Esophagus squamous epithelium (tissue), 5 donors: Measurements from ENCODE around the gene CEMIP. TPM values are rescaled to one million over a fixed set of nuclear protein-coding genes. Genes with fewer than 3 reads are reported as not detected.

Experiments used
- DNase-seq: peaks from one replicate; lab custom pipeline; 2025; lab: John Stamatoyannopoulos, UW
- H3K27ac ChIP-seq, 4 donors: fragments of 200-600 bp; sonication (generic); one replicate each; pipeline ENCODE4 v1.5.1; 2016 to 2019; ENCODE audit warnings: mild to moderate bottlenecking in 1 of 4
- H3K27me3 ChIP-seq, 4 donors: fragments of 200-600 bp; sonication (generic); 1 replicate in 3 of 4; 2 replicates in 1 of 4; pipeline versions ENCODE4 v1.5.1 to v1.6.0; 2017 to 2021; ENCODE audit warnings: antibody characterized with exemption in 1 of 4
- H3K36me3 ChIP-seq, 3 donors: fragments of 200-600 bp; sonication (generic); one replicate each; pipeline ENCODE4 v1.5.1; 2016 to 2019
- H3K4me1 ChIP-seq, 3 donors: fragments of 200-600 bp; sonication (generic); one replicate each; pipeline ENCODE4 v1.5.1; 2017 to 2019
- H3K4me3 ChIP-seq, 4 donors: fragments of 200-600 bp; sonication (generic); 1 replicate in 3 of 4; 2 replicates in 1 of 4; pipeline ENCODE4 v1.5.1; 2016 to 2019; ENCODE audit warnings: mild to moderate bottlenecking in 2 of 4, moderate library complexity in 1 of 4
- H3K9me3 ChIP-seq, 3 donors: fragments of 200-600 bp; sonication (generic); one replicate each; pipeline ENCODE4 v1.5.1; 2016 to 2019
- POLR2A ChIP-seq, 4 donors: fragments of 450-650 bp; IDR thresholded peaks; one replicate each; pipeline ENCODE4 v1.6.1; 2017; ENCODE audit warnings: antibody characterized with exemption in 4 of 4, mild to moderate bottlenecking in 4 of 4, moderate library complexity in 3 of 4
- WGBS, 2 donors: methylation state at CpG; one replicate each; pipeline ENCODE4 v1.1.5; 2018; 5-methylcytosine and 5-hydroxymethylcytosine counted together
- intact Hi-C: fragments of 100-400 bp; cut with DNase I; formaldehyde crosslinking; loops from one replicate; pipeline ENCODE4 v1.15.0; 2022
- total RNA-seq, 4 donors: library from RNA; depleted of rRNA; stranded (reverse); fragments of >200 nt; gene quantifications; one replicate each; pipeline ENCODE4 v1.1.0, GENCODE V29; 2016
- TF ChIP-seq, protein P1 (sequence below), 6 experiments: fragments of 450-650 bp in 4 of 6; fragments of 200-600 bp in 2 of 6; sonication (generic) in 2 of 6; IDR thresholded peaks; one replicate each; pipeline ENCODE4 v1.5.1; 2016 to 2019; ENCODE audit warnings: antibody characterized with exemption in 6 of 6, mild to moderate bottlenecking in 4 of 6, moderate library complexity in 4 of 6
- donor health status: DM: yes; HTN: yes; CAD: no.

Gene CEMIP
- total RNA-seq, 4 donors from 2014 or later: 2.8 to 13.5 (median 7.6) TPM

DNA sequence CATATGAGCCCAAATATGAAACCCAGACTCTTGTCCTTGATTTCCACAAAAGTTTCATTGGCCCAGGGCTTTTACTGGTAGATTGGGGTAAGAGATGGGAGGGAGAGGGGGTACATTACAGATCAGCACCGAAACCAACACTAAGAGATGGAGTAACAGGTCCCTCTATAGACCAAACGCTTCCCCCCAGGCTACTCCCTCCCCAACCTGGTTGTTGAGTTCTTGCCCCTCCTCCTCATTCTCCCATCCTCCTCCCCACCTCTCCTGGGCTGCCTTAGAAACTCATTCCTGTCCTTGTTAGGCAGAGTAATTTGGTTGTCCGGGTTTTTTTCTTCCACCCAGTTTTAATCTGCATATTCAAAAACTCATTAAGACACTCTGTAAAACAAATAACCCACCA, 136.3 kb downstream of the CEMIP start:
- no peak for DNase-seq
- 56 to 78% methylated on average over 3 of the region's 3 CpGs for WGBS, 2 donors
- TF ChIP-seq POLR2A (IDR thresholded peaks at IDR 0.05): no peak
- TF ChIP-seq, protein P1, sequence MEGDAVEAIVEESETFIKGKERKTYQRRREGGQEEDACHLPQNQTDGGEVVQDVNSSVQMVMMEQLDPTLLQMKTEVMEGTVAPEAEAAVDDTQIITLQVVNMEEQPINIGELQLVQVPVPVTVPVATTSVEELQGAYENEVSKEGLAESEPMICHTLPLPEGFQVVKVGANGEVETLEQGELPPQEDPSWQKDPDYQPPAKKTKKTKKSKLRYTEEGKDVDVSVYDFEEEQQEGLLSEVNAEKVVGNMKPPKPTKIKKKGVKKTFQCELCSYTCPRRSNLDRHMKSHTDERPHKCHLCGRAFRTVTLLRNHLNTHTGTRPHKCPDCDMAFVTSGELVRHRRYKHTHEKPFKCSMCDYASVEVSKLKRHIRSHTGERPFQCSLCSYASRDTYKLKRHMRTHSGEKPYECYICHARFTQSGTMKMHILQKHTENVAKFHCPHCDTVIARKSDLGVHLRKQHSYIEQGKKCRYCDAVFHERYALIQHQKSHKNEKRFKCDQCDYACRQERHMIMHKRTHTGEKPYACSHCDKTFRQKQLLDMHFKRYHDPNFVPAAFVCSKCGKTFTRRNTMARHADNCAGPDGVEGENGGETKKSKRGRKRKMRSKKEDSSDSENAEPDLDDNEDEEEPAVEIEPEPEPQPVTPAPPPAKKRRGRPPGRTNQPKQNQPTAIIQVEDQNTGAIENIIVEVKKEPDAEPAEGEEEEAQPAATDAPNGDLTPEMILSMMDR (IDR thresholded peaks at IDR 0.05): no peak

GRCh38 chr15:80916056-80916455, 136.9 kb downstream of the CEMIP start:
- intact Hi-C loops: no loop called here
- no peaks in the 10 kb centered on the region for H3K4me1 ChIP-seq
- no peak for DNase-seq
- TF ChIP-seq, protein P1 (IDR thresholded peaks at IDR 0.05): no peak
- H3K9me3 ChIP-seq: no peaks in the 10 kb centered on the region
- H3K36me3 ChIP-seq: peaks cover 0 to 20% (median 0%) of the 10 kb centered on the region in 3 donors
- 71 to 80% methylated on average over 7 of the region's 7 CpGs for WGBS, 2 donors
- no peak overlapping the region for H3K4me3 ChIP-seq
- H3K27me3 ChIP-seq: no peaks in the 10 kb centered on the region
- no peak overlapping the region for H3K27ac ChIP-seq

More for the DNA sequence above, 136.3 kb downstream of the CEMIP start:
- Histone ChIP-seq H3K4me1 (no peaks in the 10 kb centered on the region), H3K36me3 (peaks cover 0 to 20% (median 0%) of the 10 kb centered on the region in 3 donors), H3K4me3 (no peak overlapping the region), H3K27me3 (no peaks in the 10 kb centered on the region), H3K27ac (no peak overlapping the region), H3K9me3 (no peaks in the 10 kb centered on the region)
- intact Hi-C loops: no loop called here

GRCh38 chr15:80918196-80918783, 139.1 kb downstream of the CEMIP start:
- peaks cover 0 to 34% (median 0%) of the 10 kb centered on the region in 3 donors for H3K36me3 ChIP-seq
- no peak overlapping the region for H3K27ac ChIP-seq
- WGBS, 2 donors: 67 to 74% methylated on average over 4 to 5 of the region's 5 CpGs
- no peaks in the 10 kb centered on the region for H3K9me3 ChIP-seq
- H3K4me1 ChIP-seq: no peaks in the 10 kb centered on the region
- H3K4me3 ChIP-seq: no peak overlapping the region
- no peaks in the 10 kb centered on the region for H3K27me3 ChIP-seq
- TF ChIP-seq POLR2A (IDR thresholded peaks at IDR 0.05): no peak
- TF ChIP-seq, protein P1 (IDR thresholded peaks at IDR 0.05): no peak
- intact Hi-C loops: no loop called here
- DNase-seq: no peak

- 62 to 88% methylated on average over 3 to 5 of the region's 5 CpGs for WGBS, 2 donors
- H3K27me3 ChIP-seq: no peaks in the 10 kb centered on the region
- H3K36me3 ChIP-seq: peaks cover 0 to 54% (median 0%) of the 10 kb centered on the region in 3 donors
- no peaks in the 10 kb centered on the region for H3K9me3 ChIP-seq
- H3K27ac ChIP-seq: no peak overlapping the region
- intact Hi-C loops: no loop called here
- H3K4me3 ChIP-seq: no peak overlapping the region
- no peak for DNase-seq
- no peak for TF ChIP-seq POLR2A (IDR thresholded peaks at IDR 0.05)
- TF ChIP-seq, protein P1 (IDR thresholded peaks at IDR 0.05): no peak
- H3K4me1 ChIP-seq: no peaks in the 10 kb centered on the region
Observed at GRCh38 chr15:80920271-80920699, 141.1 kb downstream of the CEMIP start.

- TF ChIP-seq, protein P1 (IDR thresholded peaks at IDR 0.05): no peak
- TF ChIP-seq POLR2A (IDR thresholded peaks at IDR 0.05): no peak
- intact Hi-C loops: no loop called here
- no peaks in the 10 kb centered on the region for H3K9me3 ChIP-seq
- no peaks in the 10 kb centered on the region for H3K4me1 ChIP-seq
- no peak overlapping the region for H3K27ac ChIP-seq
- no peak for DNase-seq
- 92 to 95% methylated on average over 17 to 19 of the region's 20 CpGs for WGBS, 2 donors
- H3K4me3 ChIP-seq: no peak overlapping the region
- H3K27me3 ChIP-seq: no peaks in the 10 kb centered on the region
- H3K36me3 ChIP-seq: peaks cover 0 to 60% (median 0%) of the 10 kb centered on the region in 3 donors
Observed at GRCh38 chr15:80921736-80922410, 142.7 kb downstream of the CEMIP start.
